Stimulated activated CD4-positive, alpha-beta T cell treated with anti-CD3 and anti-CD28 coated beads, Interleukin-15, amount 100 ng/mL, for 24 hours (primary cell): Measurements from ENCODE around the gene KRTAP16-1.
"Not testable (repeated sequence)": the region's sequence is repeated elsewhere in the genome, so short reads cannot be mapped to it uniquely, and the experiment has no call there.

Source experiments
- DNase-seq: peaks from one replicate; pipeline ENCODE4 v3.0.0-alpha.2; 2020

The KRTAP16-1 gene

GRCh38 chr17:41301204-41301790 is 7.8 kb downstream of the KRTAP16-1 start:
- DNase-seq = no peak

DNA sequence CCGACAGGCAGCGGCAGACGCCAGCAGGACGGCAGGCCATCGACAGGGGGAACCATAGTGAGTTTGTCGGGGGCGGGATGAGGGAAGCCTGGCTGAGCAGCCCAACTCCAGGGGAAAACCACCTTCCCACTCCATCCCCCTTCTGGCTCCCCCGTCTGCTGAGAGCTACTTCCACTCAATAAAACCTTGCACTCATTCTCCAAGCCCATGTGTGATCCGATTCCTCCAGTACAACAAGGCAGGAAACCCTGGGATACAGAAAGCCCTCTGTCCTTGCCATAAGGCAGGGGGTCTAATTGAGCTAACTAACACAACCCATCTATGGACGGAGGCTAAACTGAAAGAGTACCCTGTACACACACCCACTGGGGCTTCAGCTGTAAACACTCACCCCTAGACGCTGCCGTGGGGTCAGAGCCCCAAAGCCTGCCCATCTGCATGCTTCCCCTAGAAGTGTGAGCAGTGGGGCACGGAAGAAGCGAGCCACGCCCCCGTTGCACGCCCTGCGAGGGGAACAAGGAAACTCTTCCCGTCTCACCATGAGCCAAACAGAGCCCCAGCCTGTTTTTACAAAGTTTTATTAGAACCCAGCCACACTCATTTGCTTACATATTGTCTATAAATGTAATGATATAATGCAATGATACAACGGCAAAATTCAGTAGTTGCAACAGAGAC is 10.5 kb downstream of the KRTAP16-1 start:
- DNase-seq = no peak

- DNase-seq = no peak
Measured at GRCh38 chr17:41296846-41297245, 12.3 kb downstream of the KRTAP16-1 start.

- no peak for DNase-seq
Measured at GRCh38 chr17:41294016-41294415, 15.1 kb downstream of the KRTAP16-1 start.

DNA sequence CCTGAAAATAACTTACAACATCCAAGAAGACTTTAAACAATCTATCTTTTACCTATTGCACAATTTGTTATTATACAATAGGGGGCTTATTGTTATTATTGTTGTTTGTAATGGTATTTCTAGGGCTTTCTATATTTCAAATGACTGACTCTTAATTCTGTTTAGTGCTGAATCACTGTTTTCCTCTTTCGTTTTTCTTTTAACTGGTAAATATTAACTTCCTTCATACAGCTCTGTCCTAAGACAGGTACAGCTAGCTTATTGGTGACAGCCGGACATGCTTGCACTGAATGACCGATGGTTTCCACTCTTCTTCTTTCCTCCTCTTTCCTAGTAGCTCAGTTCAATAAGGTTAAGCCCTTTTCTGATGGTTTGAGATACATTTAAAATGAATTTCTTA is 22.1 kb downstream of the KRTAP16-1 start:
- DNase-seq = no peak

DNA sequence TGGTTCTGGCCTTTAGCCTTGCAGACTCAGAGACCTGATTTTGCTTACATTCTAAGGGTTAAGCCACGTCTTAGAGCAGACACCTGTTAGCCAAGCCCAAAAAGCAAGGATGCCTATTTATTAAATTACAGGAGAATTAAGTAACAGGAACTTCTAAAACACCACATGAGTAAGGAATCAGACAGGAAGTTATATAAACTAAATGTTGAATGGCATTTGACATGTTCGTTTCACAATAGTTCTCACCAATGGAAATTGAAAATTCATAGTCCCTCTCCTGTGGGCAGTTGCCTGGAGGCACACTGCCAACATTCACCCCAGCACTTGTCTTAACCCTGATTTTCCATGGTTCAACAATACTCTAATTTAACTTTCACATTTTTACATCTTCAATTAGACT is 24.6 kb downstream of the KRTAP16-1 start:
- DNase-seq = no peak

DNA sequence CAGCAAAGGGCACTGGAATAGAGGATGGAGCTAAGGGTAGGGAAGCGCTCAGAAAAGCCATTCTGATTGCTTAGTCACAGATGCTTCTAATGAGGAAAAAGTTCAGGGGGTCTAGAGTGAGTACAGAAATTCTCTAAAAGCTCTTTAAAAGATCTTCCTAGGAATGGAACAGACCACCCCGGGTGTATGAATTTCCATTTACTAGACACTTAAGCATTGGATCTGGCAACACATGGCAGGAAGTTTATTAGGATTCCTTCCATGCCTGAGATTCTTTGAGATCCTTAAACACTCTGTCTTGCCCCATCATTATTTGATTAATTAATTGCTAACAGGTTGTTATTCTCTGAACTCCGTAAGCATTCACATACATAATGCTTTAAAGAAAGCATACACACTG is 25.1 kb downstream of the KRTAP16-1 start:
- DNase-seq = no peak

DNA sequence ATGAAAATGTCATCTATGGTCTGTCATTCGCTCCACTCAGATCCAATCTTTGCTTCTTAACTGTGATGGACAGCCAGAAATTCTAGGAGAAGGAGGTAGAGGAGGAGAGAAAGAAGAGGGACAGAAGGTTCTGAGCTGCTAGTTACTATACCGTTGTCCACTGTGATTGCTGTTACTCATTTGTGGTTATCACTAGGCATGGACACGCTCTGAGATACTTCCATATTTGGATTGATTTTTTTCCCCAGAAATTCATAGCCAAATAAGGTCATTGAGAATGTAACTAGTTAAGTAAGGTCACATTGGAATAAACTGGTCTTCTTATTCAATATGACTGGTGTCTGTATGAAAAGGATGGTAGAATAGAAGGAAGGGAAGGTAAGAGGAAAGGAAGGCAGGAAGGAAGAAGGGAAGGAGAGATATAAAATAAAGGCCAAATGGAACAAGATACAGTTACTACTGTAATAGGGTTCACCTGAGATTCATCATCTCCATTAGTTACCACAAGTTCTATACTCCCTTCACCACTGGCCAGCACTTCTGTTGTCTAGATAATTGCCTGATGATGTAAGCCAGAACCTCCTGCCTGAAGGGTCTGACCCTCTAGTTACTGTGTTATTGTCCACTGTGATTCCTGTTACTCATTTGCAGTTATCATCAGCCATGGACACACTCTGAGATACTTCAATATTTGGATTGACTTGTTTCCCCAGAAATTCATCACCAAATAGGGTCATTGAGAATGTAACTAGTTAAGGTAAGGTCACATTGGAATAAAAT is 30.7 kb downstream of the KRTAP16-1 start:
- DNase-seq = no peak

DNA sequence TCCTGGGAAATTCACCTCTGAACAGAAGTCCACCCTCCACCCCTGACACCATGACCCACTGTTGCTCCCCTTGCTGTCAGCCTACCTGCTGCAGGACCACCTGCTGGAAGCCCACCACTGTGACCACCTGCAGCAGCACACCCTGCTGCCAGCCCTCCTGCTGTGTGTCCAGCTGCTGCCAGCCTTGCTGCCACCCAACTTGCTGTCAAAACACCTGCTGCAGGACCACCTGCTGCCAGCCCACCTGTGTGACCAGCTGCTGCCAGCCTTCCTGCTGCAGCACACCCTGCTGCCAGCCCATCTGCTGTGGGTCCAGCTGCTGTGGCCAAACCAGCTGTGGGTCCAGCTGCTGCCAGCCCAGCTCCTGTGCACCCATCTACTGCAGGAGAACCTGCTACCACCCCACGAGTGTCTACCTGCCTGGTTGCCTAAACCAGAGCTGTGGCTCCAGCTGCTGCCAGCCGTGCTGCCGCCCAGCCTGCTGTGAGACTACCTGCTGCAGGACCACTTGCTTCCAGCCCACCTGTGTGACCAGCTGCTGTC is 33.4 kb downstream of the KRTAP16-1 start, which contains the start of gene KRTAP9-7:
Gene KRTAP9-7 (plus strand): TSS at position 51 of the 543 bp plus-strand sequence. CDS start 0 bp downstream, at position 51.
- DNase-seq = not testable (repeated sequence)

DNA sequence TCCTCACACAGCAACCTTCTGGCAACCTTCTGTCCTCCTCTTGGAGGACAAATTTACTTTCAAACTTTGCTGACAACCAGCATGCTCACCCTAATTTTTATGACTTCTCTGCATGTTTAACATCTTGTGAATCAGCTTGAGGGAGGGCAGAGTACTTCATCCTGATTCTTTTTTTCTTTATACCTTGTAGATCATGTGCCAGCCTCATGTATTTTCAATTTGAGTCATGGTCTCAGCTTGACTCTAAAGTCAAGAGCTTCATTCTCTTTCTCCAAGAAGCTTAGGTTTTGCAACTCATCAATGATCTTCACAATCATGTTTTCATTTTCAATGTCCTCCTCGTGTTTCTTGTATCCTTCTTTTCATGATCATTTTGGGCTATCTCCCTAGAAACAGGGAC is 37.3 kb downstream of the KRTAP16-1 start:
- DNase-seq = no peak

DNA sequence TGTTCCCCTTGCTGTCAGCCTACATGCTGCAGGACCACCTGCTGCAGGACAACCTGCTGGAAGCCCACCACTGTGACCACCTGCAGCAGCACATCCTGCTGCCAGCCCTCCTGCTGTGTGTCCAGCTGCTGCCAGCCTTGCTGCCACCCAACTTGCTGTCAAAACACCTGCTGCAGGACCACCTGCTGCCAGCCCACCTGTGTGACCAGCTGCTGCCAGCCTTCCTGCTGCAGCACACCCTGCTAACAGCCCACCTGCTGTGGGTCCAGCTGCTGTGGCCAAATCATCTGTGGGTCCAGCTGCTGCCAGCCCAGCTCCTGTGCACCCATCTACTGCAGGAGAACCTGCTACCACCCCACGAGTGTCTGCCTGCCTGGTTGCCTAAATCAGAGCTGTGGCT is 37.8 kb downstream of the KRTAP16-1 start:
- not testable (repeated sequence) for DNase-seq

GRCh38 chr17:41267711-41268110 is 41.4 kb downstream of the KRTAP16-1 start:
- no peak for DNase-seq

DNA sequence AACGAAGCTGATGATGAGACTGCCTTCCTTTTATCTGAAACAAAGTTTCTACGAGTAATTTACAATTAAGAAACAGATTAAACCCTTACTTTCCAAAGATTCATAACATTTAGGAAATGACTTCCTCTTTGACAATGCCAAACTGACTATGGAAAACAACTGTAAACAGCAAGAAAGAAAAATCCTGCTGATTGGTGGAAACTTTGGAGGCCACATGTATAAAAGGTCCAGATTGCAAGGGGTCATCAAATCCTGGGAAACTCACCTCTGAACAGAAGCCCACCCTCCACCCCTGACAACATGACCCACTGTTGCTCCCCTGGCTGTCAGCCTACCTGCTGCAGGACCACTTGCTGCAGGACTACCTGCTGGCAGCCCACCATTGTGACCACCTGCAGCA is 44.0 kb downstream of the KRTAP16-1 start, which contains the start of gene KRTAP9-6:
Gene KRTAP9-6 (plus strand): TSS at position 301 of the 400 bp plus-strand sequence. CDS start 0 bp downstream, at position 301.
- no peak for DNase-seq

GRCh38 chr17:41264599-41264998 is 44.5 kb downstream of the KRTAP16-1 start:
- DNase-seq = no peak

- no peak for DNase-seq
Measured at GRCh38 chr17:41263212-41263611, 45.9 kb downstream of the KRTAP16-1 start.

GRCh38 chr17:41258406-41258805 is 50.7 kb downstream of the KRTAP16-1 start:
- no peak for DNase-seq
